CMK (cell line): ENCODE results near the gene C2CD2.

Source experiments
- DNase-seq: peaks from one replicate; pipeline ENCODE4 v3.0.0-alpha.2; 2010; ENCODE audit warnings: low read depth

Gene C2CD2

GRCh38 chr21:41865002-41865777 is 88.6 kb downstream of the C2CD2 start:
- DNase-seq: peak; percentile 57

- no peak for DNase-seq
Observed at GRCh38 chr21:41864311-41865001, 89.4 kb downstream of the C2CD2 start.

- no peak for DNase-seq
Observed at GRCh38 chr21:41863439-41863740, 90.4 kb downstream of the C2CD2 start.

- no peak for DNase-seq
Observed at GRCh38 chr21:41861987-41862386, 91.8 kb downstream of the C2CD2 start.

- DNase-seq: no peak
Observed at GRCh38 chr21:41861255-41861654, 92.6 kb downstream of the C2CD2 start.

GRCh38 chr21:41859297-41859980 is 94.4 kb downstream of the C2CD2 start:
- no peak for DNase-seq

GRCh38 chr21:41858466-41859296 is 95.1 kb downstream of the C2CD2 start:
- DNase-seq: no peak

GRCh38 chr21:41857771-41858300 is 96.0 kb downstream of the C2CD2 start:
- DNase-seq: no peak

- DNase-seq: no peak
Observed at GRCh38 chr21:41856572-41856971, 97.2 kb downstream of the C2CD2 start.

- DNase-seq: no peak
Observed at GRCh38 chr21:41854426-41854995, 99.3 kb downstream of the C2CD2 start.

GRCh38 chr21:41852929-41853320 is 100.9 kb downstream of the C2CD2 start:
- no peak for DNase-seq

- DNase-seq: no peak
Observed at GRCh38 chr21:41852151-41852928, 101.5 kb downstream of the C2CD2 start.

GRCh38 chr21:41851090-41851790 is 102.6 kb downstream of the C2CD2 start:
- DNase-seq: no peak

- no peak for DNase-seq
Observed at GRCh38 chr21:41850085-41850484, 103.7 kb downstream of the C2CD2 start.

- DNase-seq: no peak
Observed at GRCh38 chr21:41848958-41849580, 104.7 kb downstream of the C2CD2 start.

- DNase-seq: no peak
Observed at GRCh38 chr21:41848533-41848932, 105.3 kb downstream of the C2CD2 start.

GRCh38 chr21:41847066-41847804 is 106.6 kb downstream of the C2CD2 start:
- DNase-seq: no peak

- no peak for DNase-seq
Observed at GRCh38 chr21:41846536-41846935, 107.3 kb downstream of the C2CD2 start.

- DNase-seq: no peak
Observed at GRCh38 chr21:41846033-41846317, 107.8 kb downstream of the C2CD2 start.
